ENCODE data around the gene ARL3. TPM values are rescaled to one million over a fixed set of nuclear protein-coding genes. Genes with fewer than 3 reads are reported as not detected.

Gene ARL3
- total RNA-seq, 1 experiment from 2014 or later, result 13.3 TPM

DNA sequence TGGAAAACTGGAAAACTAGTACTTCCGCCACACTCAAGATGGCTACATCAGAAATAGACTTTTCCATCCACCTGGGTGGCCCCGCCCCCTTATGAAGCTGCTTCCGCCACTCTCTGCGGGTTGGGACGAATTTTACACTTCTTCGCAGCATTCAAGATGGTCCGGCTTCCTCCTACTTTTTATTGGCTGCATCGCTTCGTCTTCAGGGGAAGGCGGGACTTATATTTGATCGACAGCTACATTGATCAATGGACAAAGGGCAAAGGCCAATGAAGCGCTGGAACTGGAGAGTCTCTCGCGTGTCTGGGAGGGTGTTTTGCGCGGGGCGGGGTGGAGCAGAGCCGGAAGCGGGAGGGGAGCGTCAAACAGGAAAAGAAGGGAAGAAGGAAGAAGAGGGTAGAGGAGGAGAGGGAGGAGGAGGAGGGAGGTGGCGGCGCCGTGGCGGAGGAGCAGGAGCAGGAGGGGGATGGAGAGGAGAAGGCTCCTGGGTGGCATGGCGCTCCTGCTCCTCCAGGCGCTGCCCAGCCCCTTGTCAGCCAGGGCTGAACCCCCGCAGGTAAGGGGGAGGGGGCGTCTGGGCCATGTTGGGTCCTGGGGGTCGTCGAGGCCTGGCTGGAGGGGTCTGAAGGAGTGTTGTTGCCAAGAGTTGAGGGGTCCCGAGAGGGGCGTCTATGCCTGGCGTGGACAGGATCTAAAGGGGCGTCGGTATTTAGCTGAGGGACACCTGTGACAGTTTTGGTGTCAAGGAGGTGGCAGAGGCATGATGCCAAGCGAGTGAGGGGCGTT lies 29.6 kb upstream of the ARL3 start, which contains the start of gene WBP1L (continued):
- TF ChIP-seq, protein P1, sequence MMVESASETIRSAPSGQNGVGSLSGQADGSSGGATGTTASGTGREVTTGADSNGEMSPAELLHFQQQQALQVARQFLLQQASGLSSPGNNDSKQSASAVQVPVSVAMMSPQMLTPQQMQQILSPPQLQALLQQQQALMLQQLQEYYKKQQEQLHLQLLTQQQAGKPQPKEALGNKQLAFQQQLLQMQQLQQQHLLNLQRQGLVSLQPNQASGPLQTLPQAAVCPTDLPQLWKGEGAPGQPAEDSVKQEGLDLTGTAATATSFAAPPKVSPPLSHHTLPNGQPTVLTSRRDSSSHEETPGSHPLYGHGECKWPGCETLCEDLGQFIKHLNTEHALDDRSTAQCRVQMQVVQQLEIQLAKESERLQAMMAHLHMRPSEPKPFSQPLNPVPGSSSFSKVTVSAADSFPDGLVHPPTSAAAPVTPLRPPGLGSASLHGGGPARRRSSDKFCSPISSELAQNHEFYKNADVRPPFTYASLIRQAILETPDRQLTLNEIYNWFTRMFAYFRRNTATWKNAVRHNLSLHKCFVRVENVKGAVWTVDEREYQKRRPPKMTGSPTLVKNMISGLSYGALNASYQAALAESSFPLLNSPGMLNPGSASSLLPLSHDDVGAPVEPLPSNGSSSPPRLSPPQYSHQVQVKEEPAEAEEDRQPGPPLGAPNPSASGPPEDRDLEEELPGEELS (CRISPR knock-in tag; IDR thresholded peaks at IDR 0.05), result no peak
- TF ChIP-seq, protein P2, sequence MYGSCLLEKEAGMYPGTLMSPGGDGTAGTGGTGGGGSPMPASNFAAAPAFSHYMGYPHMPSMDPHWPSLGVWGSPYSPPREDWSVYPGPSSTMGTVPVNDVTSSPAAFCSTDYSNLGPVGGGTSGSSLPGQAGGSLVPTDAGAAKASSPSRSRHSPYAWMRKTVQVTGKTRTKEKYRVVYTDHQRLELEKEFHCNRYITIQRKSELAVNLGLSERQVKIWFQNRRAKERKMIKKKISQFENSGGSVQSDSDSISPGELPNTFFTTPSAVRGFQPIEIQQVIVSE (CRISPR knock-in tag; IDR thresholded peaks at IDR 0.05; ENCODE audit: borderline replicate concordance), result no peak
- TF ChIP-seq ZNF138 (CRISPR knock-in tag; conservative IDR thresholded peaks at IDR 0.05) (no peak), ESRRA (CRISPR knock-in tag; IDR thresholded peaks at IDR 0.05; ENCODE audit: borderline replicate concordance) (no peak), GTF2I (CRISPR knock-in tag; conservative IDR thresholded peaks at IDR 0.05) (no peak), ZNF396 (CRISPR knock-in tag; IDR thresholded peaks at IDR 0.05; ENCODE audit: borderline replicate concordance) (no peak), ZNF671 (CRISPR knock-in tag; IDR thresholded peaks at IDR 0.05) (no peak), JUN (CRISPR knock-in tag; IDR thresholded peaks at IDR 0.05) (no peak), ZNF121 (CRISPR knock-in tag; IDR thresholded peaks at IDR 0.05) (no peak), RELA (CRISPR knock-in tag; IDR thresholded peaks at IDR 0.05; ENCODE audit: borderline replicate concordance) (no peak), NR1H2 (CRISPR knock-in tag; IDR thresholded peaks at IDR 0.05) (no peak), ZNF263 (CRISPR knock-in tag; IDR thresholded peaks at IDR 0.05; ENCODE audit: low read depth) (peak; percentile 92), EMX1 (CRISPR knock-in tag; IDR thresholded peaks at IDR 0.05) (no peak), MXD4 (CRISPR knock-in tag; IDR thresholded peaks at IDR 0.05; ENCODE audit: borderline replicate concordance) (no peak), ZNF219 (CRISPR knock-in tag; IDR thresholded peaks at IDR 0.05; ENCODE audit: borderline replicate concordance) (no peak), IRF2 (CRISPR knock-in tag; IDR thresholded peaks at IDR 0.05; ENCODE audit: borderline replicate concordance, low read depth) (no peak; the same call in 1 of the 2 replicates)
- TF ChIP-seq, protein P3, sequence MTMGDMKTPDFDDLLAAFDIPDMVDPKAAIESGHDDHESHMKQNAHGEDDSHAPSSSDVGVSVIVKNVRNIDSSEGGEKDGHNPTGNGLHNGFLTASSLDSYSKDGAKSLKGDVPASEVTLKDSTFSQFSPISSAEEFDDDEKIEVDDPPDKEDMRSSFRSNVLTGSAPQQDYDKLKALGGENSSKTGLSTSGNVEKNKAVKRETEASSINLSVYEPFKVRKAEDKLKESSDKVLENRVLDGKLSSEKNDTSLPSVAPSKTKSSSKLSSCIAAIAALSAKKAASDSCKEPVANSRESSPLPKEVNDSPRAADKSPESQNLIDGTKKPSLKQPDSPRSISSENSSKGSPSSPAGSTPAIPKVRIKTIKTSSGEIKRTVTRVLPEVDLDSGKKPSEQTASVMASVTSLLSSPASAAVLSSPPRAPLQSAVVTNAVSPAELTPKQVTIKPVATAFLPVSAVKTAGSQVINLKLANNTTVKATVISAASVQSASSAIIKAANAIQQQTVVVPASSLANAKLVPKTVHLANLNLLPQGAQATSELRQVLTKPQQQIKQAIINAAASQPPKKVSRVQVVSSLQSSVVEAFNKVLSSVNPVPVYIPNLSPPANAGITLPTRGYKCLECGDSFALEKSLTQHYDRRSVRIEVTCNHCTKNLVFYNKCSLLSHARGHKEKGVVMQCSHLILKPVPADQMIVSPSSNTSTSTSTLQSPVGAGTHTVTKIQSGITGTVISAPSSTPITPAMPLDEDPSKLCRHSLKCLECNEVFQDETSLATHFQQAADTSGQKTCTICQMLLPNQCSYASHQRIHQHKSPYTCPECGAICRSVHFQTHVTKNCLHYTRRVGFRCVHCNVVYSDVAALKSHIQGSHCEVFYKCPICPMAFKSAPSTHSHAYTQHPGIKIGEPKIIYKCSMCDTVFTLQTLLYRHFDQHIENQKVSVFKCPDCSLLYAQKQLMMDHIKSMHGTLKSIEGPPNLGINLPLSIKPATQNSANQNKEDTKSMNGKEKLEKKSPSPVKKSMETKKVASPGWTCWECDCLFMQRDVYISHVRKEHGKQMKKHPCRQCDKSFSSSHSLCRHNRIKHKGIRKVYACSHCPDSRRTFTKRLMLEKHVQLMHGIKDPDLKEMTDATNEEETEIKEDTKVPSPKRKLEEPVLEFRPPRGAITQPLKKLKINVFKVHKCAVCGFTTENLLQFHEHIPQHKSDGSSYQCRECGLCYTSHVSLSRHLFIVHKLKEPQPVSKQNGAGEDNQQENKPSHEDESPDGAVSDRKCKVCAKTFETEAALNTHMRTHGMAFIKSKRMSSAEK (CRISPR knock-in tag; IDR thresholded peaks at IDR 0.05; ENCODE audit: borderline replicate concordance), result no peak
- TF ChIP-seq, protein P4, sequence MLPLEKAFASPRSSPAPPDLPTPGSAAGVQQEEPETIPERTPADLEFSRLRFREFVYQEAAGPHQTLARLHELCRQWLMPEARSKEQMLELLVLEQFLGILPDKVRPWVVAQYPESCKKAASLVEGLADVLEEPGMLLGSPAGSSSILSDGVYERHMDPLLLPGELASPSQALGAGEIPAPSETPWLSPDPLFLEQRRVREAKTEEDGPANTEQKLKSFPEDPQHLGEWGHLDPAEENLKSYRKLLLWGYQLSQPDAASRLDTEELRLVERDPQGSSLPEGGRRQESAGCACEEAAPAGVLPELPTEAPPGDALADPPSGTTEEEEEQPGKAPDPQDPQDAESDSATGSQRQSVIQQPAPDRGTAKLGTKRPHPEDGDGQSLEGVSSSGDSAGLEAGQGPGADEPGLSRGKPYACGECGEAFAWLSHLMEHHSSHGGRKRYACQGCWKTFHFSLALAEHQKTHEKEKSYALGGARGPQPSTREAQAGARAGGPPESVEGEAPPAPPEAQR (CRISPR knock-in tag; IDR thresholded peaks at IDR 0.05), result no peak
- TF ChIP-seq, protein P5, sequence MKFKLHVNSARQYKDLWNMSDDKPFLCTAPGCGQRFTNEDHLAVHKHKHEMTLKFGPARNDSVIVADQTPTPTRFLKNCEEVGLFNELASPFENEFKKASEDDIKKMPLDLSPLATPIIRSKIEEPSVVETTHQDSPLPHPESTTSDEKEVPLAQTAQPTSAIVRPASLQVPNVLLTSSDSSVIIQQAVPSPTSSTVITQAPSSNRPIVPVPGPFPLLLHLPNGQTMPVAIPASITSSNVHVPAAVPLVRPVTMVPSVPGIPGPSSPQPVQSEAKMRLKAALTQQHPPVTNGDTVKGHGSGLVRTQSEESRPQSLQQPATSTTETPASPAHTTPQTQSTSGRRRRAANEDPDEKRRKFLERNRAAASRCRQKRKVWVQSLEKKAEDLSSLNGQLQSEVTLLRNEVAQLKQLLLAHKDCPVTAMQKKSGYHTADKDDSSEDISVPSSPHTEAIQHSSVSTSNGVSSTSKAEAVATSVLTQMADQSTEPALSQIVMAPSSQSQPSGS (CRISPR knock-in tag; IDR thresholded peaks at IDR 0.05; ENCODE audit: borderline replicate concordance, low read depth), result no peak
- TF ChIP-seq, protein P6, sequence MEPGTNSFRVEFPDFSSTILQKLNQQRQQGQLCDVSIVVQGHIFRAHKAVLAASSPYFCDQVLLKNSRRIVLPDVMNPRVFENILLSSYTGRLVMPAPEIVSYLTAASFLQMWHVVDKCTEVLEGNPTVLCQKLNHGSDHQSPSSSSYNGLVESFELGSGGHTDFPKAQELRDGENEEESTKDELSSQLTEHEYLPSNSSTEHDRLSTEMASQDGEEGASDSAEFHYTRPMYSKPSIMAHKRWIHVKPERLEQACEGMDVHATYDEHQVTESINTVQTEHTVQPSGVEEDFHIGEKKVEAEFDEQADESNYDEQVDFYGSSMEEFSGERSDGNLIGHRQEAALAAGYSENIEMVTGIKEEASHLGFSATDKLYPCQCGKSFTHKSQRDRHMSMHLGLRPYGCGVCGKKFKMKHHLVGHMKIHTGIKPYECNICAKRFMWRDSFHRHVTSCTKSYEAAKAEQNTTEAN (CRISPR knock-in tag; IDR thresholded peaks at IDR 0.05), result no peak
- TF ChIP-seq, protein P7, sequence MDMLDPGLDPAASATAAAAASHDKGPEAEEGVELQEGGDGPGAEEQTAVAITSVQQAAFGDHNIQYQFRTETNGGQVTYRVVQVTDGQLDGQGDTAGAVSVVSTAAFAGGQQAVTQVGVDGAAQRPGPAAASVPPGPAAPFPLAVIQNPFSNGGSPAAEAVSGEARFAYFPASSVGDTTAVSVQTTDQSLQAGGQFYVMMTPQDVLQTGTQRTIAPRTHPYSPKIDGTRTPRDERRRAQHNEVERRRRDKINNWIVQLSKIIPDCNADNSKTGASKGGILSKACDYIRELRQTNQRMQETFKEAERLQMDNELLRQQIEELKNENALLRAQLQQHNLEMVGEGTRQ (CRISPR knock-in tag; IDR thresholded peaks at IDR 0.05), result no peak
- TF ChIP-seq, protein P8, sequence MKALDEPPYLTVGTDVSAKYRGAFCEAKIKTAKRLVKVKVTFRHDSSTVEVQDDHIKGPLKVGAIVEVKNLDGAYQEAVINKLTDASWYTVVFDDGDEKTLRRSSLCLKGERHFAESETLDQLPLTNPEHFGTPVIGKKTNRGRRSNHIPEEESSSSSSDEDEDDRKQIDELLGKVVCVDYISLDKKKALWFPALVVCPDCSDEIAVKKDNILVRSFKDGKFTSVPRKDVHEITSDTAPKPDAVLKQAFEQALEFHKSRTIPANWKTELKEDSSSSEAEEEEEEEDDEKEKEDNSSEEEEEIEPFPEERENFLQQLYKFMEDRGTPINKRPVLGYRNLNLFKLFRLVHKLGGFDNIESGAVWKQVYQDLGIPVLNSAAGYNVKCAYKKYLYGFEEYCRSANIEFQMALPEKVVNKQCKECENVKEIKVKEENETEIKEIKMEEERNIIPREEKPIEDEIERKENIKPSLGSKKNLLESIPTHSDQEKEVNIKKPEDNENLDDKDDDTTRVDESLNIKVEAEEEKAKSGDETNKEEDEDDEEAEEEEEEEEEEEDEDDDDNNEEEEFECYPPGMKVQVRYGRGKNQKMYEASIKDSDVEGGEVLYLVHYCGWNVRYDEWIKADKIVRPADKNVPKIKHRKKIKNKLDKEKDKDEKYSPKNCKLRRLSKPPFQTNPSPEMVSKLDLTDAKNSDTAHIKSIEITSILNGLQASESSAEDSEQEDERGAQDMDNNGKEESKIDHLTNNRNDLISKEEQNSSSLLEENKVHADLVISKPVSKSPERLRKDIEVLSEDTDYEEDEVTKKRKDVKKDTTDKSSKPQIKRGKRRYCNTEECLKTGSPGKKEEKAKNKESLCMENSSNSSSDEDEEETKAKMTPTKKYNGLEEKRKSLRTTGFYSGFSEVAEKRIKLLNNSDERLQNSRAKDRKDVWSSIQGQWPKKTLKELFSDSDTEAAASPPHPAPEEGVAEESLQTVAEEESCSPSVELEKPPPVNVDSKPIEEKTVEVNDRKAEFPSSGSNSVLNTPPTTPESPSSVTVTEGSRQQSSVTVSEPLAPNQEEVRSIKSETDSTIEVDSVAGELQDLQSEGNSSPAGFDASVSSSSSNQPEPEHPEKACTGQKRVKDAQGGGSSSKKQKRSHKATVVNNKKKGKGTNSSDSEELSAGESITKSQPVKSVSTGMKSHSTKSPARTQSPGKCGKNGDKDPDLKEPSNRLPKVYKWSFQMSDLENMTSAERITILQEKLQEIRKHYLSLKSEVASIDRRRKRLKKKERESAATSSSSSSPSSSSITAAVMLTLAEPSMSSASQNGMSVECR (CRISPR knock-in tag; IDR thresholded peaks at IDR 0.05; ENCODE audit: borderline replicate concordance), result no peak; the same call in 1 of the 2 replicates

Measured in WTC11 (cell line).